T-helper 1 cell treated with Interleukin-12 subunit alpha and Interleukin-12 subunit beta and Interleukin-4 antibody, amounts not matched to agents 30 μg/mL and 1 μg/mL, for 36 hours (primary cell): ENCODE measurements around the gene BCL3.

Source experiments
- H3K27ac Mint-ChIP-seq: one replicate; pipeline ENCODE4 v1.8.0; 2021; ENCODE audit warnings: mild to moderate bottlenecking, mixed read lengths
- H3K27me3 Mint-ChIP-seq: one replicate; pipeline ENCODE4 v1.8.0; 2021; ENCODE audit warnings: low read depth, mixed read lengths
- H3K36me3 Mint-ChIP-seq: one replicate; pipeline ENCODE4 v1.8.0; 2021; ENCODE audit warnings: low read depth, mixed read lengths
- H3K4me1 Mint-ChIP-seq: one replicate; pipeline ENCODE4 v1.8.0; 2021; ENCODE audit warnings: low read depth, mixed read lengths
- H3K4me3 Mint-ChIP-seq: one replicate; pipeline ENCODE4 v1.8.0; 2021; ENCODE audit warnings: mild to moderate bottlenecking, moderate library complexity, mixed read lengths
- H3K9me3 Mint-ChIP-seq: one replicate; pipeline ENCODE4 v1.8.0; 2021; ENCODE audit warnings: mixed read lengths

The BCL3 gene

GRCh38 chr19:44795398-44795987 lies 47.0 kb downstream of the BCL3 start:
- Mint-ChIP-seq H3K27ac (no peak overlapping the region), H3K4me3 (no peak overlapping the region), H3K27me3 (no peaks in the 10 kb centered on the region)

GRCh38 chr19:44796701-44797115 lies 48.2 kb downstream of the BCL3 start:
- no peaks in the 10 kb centered on the region for H3K27me3 Mint-ChIP-seq
- peak overlapping the region; percentile 80 for H3K27ac Mint-ChIP-seq

More at GRCh38 chr19:44795398-44795987, 47.0 kb downstream of the BCL3 start:
- Mint-ChIP-seq H3K36me3 (no peaks in the 10 kb centered on the region), H3K4me1 (peaks cover 12% of the 10 kb centered on the region), H3K9me3 (no peaks in the 10 kb centered on the region)

GRCh38 chr19:44799627-44800346 lies 51.3 kb downstream of the BCL3 start:
- Mint-ChIP-seq H3K27me3 (peaks cover 6% of the 10 kb centered on the region), H3K4me1 (peaks cover 12% of the 10 kb centered on the region), H3K4me3 (no peak overlapping the region), H3K36me3 (no peaks in the 10 kb centered on the region), H3K27ac (peak overlapping the region; percentile 55), H3K9me3 (no peaks in the 10 kb centered on the region)

More at GRCh38 chr19:44796701-44797115, 48.2 kb downstream of the BCL3 start:
- H3K4me3 Mint-ChIP-seq = peak overlapping the region; percentile 51
- H3K36me3 Mint-ChIP-seq = no peaks in the 10 kb centered on the region
- peaks cover 12% of the 10 kb centered on the region for H3K4me1 Mint-ChIP-seq
- no peaks in the 10 kb centered on the region for H3K9me3 Mint-ChIP-seq

GRCh38 chr19:44800461-44800860 lies 52.0 kb downstream of the BCL3 start:
- no peak overlapping the region for H3K27ac Mint-ChIP-seq
- no peak overlapping the region for H3K4me3 Mint-ChIP-seq
- H3K4me1 Mint-ChIP-seq = peaks cover 12% of the 10 kb centered on the region
- peaks cover 6% of the 10 kb centered on the region for H3K27me3 Mint-ChIP-seq
- H3K9me3 Mint-ChIP-seq = no peaks in the 10 kb centered on the region
- no peaks in the 10 kb centered on the region for H3K36me3 Mint-ChIP-seq

- no peaks in the 10 kb centered on the region for H3K36me3 Mint-ChIP-seq
- H3K9me3 Mint-ChIP-seq = no peaks in the 10 kb centered on the region
- no peak overlapping the region for H3K27ac Mint-ChIP-seq
- peaks cover 6% of the 10 kb centered on the region for H3K4me1 Mint-ChIP-seq
- H3K4me3 Mint-ChIP-seq = no peak overlapping the region
- H3K27me3 Mint-ChIP-seq = peaks cover 24% of the 10 kb centered on the region
Measured at GRCh38 chr19:44803442-44804428, 55.2 kb downstream of the BCL3 start.

- Mint-ChIP-seq H3K4me1 (no peaks in the 10 kb centered on the region), H3K9me3 (no peaks in the 10 kb centered on the region), H3K4me3 (no peak overlapping the region), H3K36me3 (no peaks in the 10 kb centered on the region), H3K27ac (no peak overlapping the region), H3K27me3 (peaks cover 31% of the 10 kb centered on the region)
Measured at GRCh38 chr19:44806291-44806690, 57.8 kb downstream of the BCL3 start.

- no peak overlapping the region for H3K27ac Mint-ChIP-seq
- no peaks in the 10 kb centered on the region for H3K9me3 Mint-ChIP-seq
- no peaks in the 10 kb centered on the region for H3K36me3 Mint-ChIP-seq
- H3K27me3 Mint-ChIP-seq = peaks cover 31% of the 10 kb centered on the region
- no peak overlapping the region for H3K4me3 Mint-ChIP-seq
- H3K4me1 Mint-ChIP-seq = no peaks in the 10 kb centered on the region
Measured at GRCh38 chr19:44807162-44807561, 58.7 kb downstream of the BCL3 start.

GRCh38 chr19:44807652-44808462 lies 59.3 kb downstream of the BCL3 start:
- Mint-ChIP-seq H3K9me3 (no peaks in the 10 kb centered on the region), H3K4me3 (no peak overlapping the region), H3K36me3 (no peaks in the 10 kb centered on the region), H3K27me3 (peaks cover 28% of the 10 kb centered on the region), H3K27ac (no peak overlapping the region), H3K4me1 (no peaks in the 10 kb centered on the region)

GRCh38 chr19:44808463-44809371 lies 60.2 kb downstream of the BCL3 start, which contains the start of gene BCAM:
Gene BCAM (plus strand): TSS chr19:44809103. CDS start chr19:44809125, 22 bp downstream.
- H3K27ac Mint-ChIP-seq = no peak within 1 kb of the TSS
- H3K27me3 Mint-ChIP-seq = peaks cover 24% of the 10 kb centered on the region
- no peaks in the 10 kb centered on the region for H3K36me3 Mint-ChIP-seq
- H3K9me3 Mint-ChIP-seq = no peaks in the 10 kb centered on the region
- no peak within 1 kb of the TSS for H3K4me3 Mint-ChIP-seq
- H3K4me1 Mint-ChIP-seq = no peaks in the 10 kb centered on the region
